Endodermal cell (in vitro differentiated cells): ENCODE data around the gene RFC1. TPM values are rescaled to one million over a fixed set of nuclear protein-coding genes. Genes with fewer than 3 reads are reported as not detected.
"Not testable (repeated sequence)": the region's sequence is repeated elsewhere in the genome, so short reads cannot be mapped to it uniquely, and the experiment has no call there.

ENCODE experiments used
- DNase-seq: peaks from one replicate; pipeline ENCODE4 v3.0.0-alpha.2; 2017
- H3K27ac ChIP-seq: 2 replicates; pipeline ENCODE4 v1.5.1; 2013; ENCODE audit warnings: mild to moderate bottlenecking, low read depth, low read length, moderate library complexity
- H3K27me3 ChIP-seq: 2 replicates; pipeline ENCODE4 v1.6.1; 2013; ENCODE audit warnings: mild to moderate bottlenecking, low read length, moderate library complexity; ENCODE audit not compliant: insufficient read depth, control insufficient read depth, poor library complexity, severe bottlenecking
- H3K36me3 ChIP-seq: 2 replicates; pipeline ENCODE4 v1.7.0; 2013; ENCODE audit warnings: mild to moderate bottlenecking, low read length, moderate library complexity; ENCODE audit not compliant: control insufficient read depth, insufficient read depth
- H3K4me1 ChIP-seq: one replicate; pipeline ENCODE4 v1.7.0; 2013; ENCODE audit warnings: low read length; ENCODE audit not compliant: control insufficient read depth, insufficient read depth
- H3K4me3 ChIP-seq: 2 replicates; pipeline ENCODE4 v1.5.1; 2013; ENCODE audit warnings: mild to moderate bottlenecking, low read length, moderate library complexity
- H3K9ac ChIP-seq: 2 replicates; pipeline ENCODE4 v1.6.1; 2013; ENCODE audit warnings: mild to moderate bottlenecking, low read length, moderate library complexity; ENCODE audit not compliant: poor library complexity, severe bottlenecking; ENCODE audit errors: extremely low read depth
- H3K9me3 ChIP-seq: 2 replicates; pipeline ENCODE4 v1.6.1; 2013; ENCODE audit warnings: mild to moderate bottlenecking, low read length, moderate library complexity; ENCODE audit not compliant: control insufficient read depth
- H3K27ac Mint-ChIP-seq: 2 replicates; pipeline ENCODE4 v1.8.0; 2020; ENCODE audit warnings: mixed read lengths
- H3K27me3 Mint-ChIP-seq: 2 replicates; pipeline ENCODE4 v1.8.0; 2021; ENCODE audit warnings: mild to moderate bottlenecking, mixed read lengths; ENCODE audit not compliant: insufficient read depth
- H3K36me3 Mint-ChIP-seq: 2 replicates; pipeline ENCODE4 v1.8.0; 2020; ENCODE audit warnings: low read depth, mixed read lengths
- H3K4me1 Mint-ChIP-seq: 2 replicates; pipeline ENCODE4 v1.8.0; 2020; ENCODE audit warnings: mixed read lengths
- H3K4me3 Mint-ChIP-seq: 2 replicates; pipeline ENCODE4 v1.8.0; 2020; ENCODE audit warnings: mild to moderate bottlenecking, moderate library complexity, mixed read lengths
- H3K9me3 Mint-ChIP-seq: 2 replicates; pipeline ENCODE4 v1.8.0; 2020; ENCODE audit warnings: mild to moderate bottlenecking, mixed read lengths
- CTCF ChIP-seq: fragments of 200-600 bp; sonication (generic); conservative IDR thresholded peaks from 2 replicates; pipeline ENCODE4 v1.5.0; 2021; ENCODE audit warnings: antibody characterized with exemption, mild to moderate bottlenecking
- WGBS, 2 experiments: methylation state at CpG; one replicate each; pipeline versions ENCODE4 v1.1.5 to v1.1.7; 2013; ENCODE audit warnings: missing lambda C conversion rate in 2 of 2, mixed read lengths in 1 of 2; ENCODE audit not compliant: insufficient coverage in 1 of 2, insufficient read length in 1 of 2; 5-methylcytosine and 5-hydroxymethylcytosine counted together
- total RNA-seq, 2 donors: library from RNA; stranded (reverse); fragmentation: NEBNext Ultra II Directional in 1 of 2; extraction: Animal tissue kit (Norgen Biotek cat#: 25700) in 1 of 2; gene quantifications; 2 replicates in 1 of 2; 3 replicates in 1 of 2; pipeline ENCODE4 v1.2.1, GENCODE V29; 2021

The RFC1 gene
- total RNA-seq, 2 donors from 2014 or later = 56.4 to 57.0 TPM

- no peak for DNase-seq
- Mint-ChIP-seq H3K9me3 (no peaks in the 10 kb centered on the region), H3K27ac (peak overlapping the region; percentile 14), H3K4me1 (peaks cover 3% of the 10 kb centered on the region), H3K27me3 (no peaks in the 10 kb centered on the region), H3K4me3 (no peak overlapping the region), H3K36me3 (peaks cover 25% of the 10 kb centered on the region)
- Histone ChIP-seq H3K27me3 (no peaks in the 10 kb centered on the region), H3K4me3 (no peak overlapping the region), H3K27ac (no peak overlapping the region), H3K9me3 (peaks cover 5% of the 10 kb centered on the region), H3K9ac (no peak overlapping the region), H3K36me3 (peaks cover 23% of the 10 kb centered on the region), H3K4me1 (no peaks in the 10 kb centered on the region)
- TF ChIP-seq CTCF = no peak
- 88 to 100% methylated on average over 4 to 5 of the region's 5 CpGs for WGBS, 2 experiments
These were observed 12.5 kb downstream of the RFC1 start for GRCh38 chr4:39353478-39354253.

GRCh38 chr4:39353149-39353477, 13.0 kb downstream of the RFC1 start:
- not testable (repeated sequence) for H3K4me1 ChIP-seq, H3K9me3 ChIP-seq, H3K4me3 Mint-ChIP-seq, H3K9ac ChIP-seq, H3K27ac Mint-ChIP-seq, H3K27me3 Mint-ChIP-seq, H3K27me3 ChIP-seq, H3K9me3 Mint-ChIP-seq, H3K27ac ChIP-seq, DNase-seq, H3K4me1 Mint-ChIP-seq, H3K4me3 ChIP-seq
- 60 to 98% methylated on average over 1 to 4 of the region's 6 CpGs for WGBS, 2 experiments
- H3K36me3 ChIP-seq = peaks cover 24% of the 10 kb centered on the region
- H3K36me3 Mint-ChIP-seq = peaks cover 25% of the 10 kb centered on the region

GRCh38 chr4:39349326-39349725, 16.8 kb downstream of the RFC1 start:
- H3K36me3 Mint-ChIP-seq = peaks cover 24% of the 10 kb centered on the region
- H3K27ac ChIP-seq = no peak overlapping the region
- H3K27me3 Mint-ChIP-seq = no peaks in the 10 kb centered on the region
- H3K9me3 ChIP-seq = peaks cover 5% of the 10 kb centered on the region
- peaks cover 10% of the 10 kb centered on the region for H3K4me1 ChIP-seq
- H3K4me3 ChIP-seq = no peak overlapping the region
- no peak for DNase-seq
- H3K36me3 ChIP-seq = peaks cover 36% of the 10 kb centered on the region
- peaks cover 17% of the 10 kb centered on the region for H3K4me1 Mint-ChIP-seq
- no peak for TF ChIP-seq CTCF
- 92% methylated on average over 2 of the region's 2 CpGs; no CpG with 5 or more reads in 1 of the 2 experiments for WGBS, 2 experiments
- no peak overlapping the region for H3K27ac Mint-ChIP-seq
- no peak overlapping the region for H3K9ac ChIP-seq
- no peaks in the 10 kb centered on the region for H3K9me3 Mint-ChIP-seq
- H3K27me3 ChIP-seq = no peaks in the 10 kb centered on the region
- H3K4me3 Mint-ChIP-seq = no peak overlapping the region
